Ovary (tissue), 3 donors: ENCODE results near the gene MRTFA.

ENCODE experiments used
- EP300 ChIP-seq: sonication (generic); formaldehyde crosslinking; IDR thresholded peaks from one replicate; pipeline ENCODE4 v1.6.1; 2017; ENCODE audit warnings: antibody characterized with exemption
- POLR2A ChIP-seq: fragments of 450-650 bp; IDR thresholded peaks from one replicate; pipeline ENCODE4 v1.6.1; 2017; ENCODE audit warnings: antibody characterized with exemption, mild to moderate bottlenecking, moderate library complexity
- TF ChIP-seq, protein P1 (sequence below), 3 donors: fragments of 450-650 bp in 2 of 3; fragments of 200-600 bp in 1 of 3; IDR thresholded peaks; one replicate each; pipeline versions ENCODE4 v1.5.1 to v1.8.0; 2016 to 2022; ENCODE audit warnings: antibody characterized with exemption in 3 of 3, mild to moderate bottlenecking in 1 of 3
- donor health status: DM: no; HTN: no; CAD: no.

DNA sequence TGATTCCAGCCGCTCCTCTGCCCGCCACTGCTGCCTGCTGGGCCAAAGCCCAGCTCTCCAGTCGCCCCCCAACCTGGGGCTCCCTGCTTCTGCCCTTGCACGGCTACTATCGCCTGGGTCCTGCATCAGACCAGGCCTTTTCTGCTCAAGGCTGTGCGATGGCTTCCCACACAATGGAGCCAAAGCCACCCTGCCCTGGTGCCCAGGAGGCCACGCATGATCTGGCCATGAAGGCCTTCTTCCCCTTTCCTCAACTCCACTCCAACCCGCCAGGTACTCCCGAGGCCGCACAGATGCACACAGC lies 220.3 kb downstream of the MRTFA start:
- TF ChIP-seq, protein P1, sequence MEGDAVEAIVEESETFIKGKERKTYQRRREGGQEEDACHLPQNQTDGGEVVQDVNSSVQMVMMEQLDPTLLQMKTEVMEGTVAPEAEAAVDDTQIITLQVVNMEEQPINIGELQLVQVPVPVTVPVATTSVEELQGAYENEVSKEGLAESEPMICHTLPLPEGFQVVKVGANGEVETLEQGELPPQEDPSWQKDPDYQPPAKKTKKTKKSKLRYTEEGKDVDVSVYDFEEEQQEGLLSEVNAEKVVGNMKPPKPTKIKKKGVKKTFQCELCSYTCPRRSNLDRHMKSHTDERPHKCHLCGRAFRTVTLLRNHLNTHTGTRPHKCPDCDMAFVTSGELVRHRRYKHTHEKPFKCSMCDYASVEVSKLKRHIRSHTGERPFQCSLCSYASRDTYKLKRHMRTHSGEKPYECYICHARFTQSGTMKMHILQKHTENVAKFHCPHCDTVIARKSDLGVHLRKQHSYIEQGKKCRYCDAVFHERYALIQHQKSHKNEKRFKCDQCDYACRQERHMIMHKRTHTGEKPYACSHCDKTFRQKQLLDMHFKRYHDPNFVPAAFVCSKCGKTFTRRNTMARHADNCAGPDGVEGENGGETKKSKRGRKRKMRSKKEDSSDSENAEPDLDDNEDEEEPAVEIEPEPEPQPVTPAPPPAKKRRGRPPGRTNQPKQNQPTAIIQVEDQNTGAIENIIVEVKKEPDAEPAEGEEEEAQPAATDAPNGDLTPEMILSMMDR (IDR thresholded peaks at IDR 0.05) = no peak
- TF ChIP-seq POLR2A (no peak), EP300 (no peak)
